Trophoblast cell (in vitro differentiated cells and primary cell): Measurements from ENCODE around the gene INCA1.

ENCODE experiments used
- DNase-seq, 2 donors: peaks; one replicate each; pipeline ENCODE4 v3.0.0-alpha.2; 2016
- H2AFZ ChIP-seq: 2 replicates; pipeline ENCODE4 v1.6.1; 2013; ENCODE audit warnings: low read length, moderate library complexity, mild to moderate bottlenecking; ENCODE audit not compliant: insufficient read depth, poor library complexity
- H2AK5ac ChIP-seq: 2 replicates; pipeline ENCODE4 v1.6.1; 2013; ENCODE audit warnings: mild to moderate bottlenecking, low read length
- H2BK120ac ChIP-seq: 2 replicates; pipeline ENCODE4 v1.6.1; 2013; ENCODE audit warnings: low read length, mild to moderate bottlenecking, moderate library complexity; ENCODE audit not compliant: insufficient read depth, poor library complexity
- H2BK12ac ChIP-seq: 2 replicates; pipeline ENCODE4 v1.6.1; 2013; ENCODE audit warnings: mild to moderate bottlenecking, low read length, moderate library complexity
- H2BK5ac ChIP-seq: 2 replicates; pipeline ENCODE4 v1.6.1; 2013; ENCODE audit warnings: low read length, low read depth, moderate library complexity, mild to moderate bottlenecking; ENCODE audit not compliant: poor library complexity
- H3K14ac ChIP-seq: 2 replicates; pipeline ENCODE4 v1.6.1; 2013; ENCODE audit warnings: mild to moderate bottlenecking, low read length
- H3K18ac ChIP-seq: 2 replicates; pipeline ENCODE4 v1.6.1; 2013; ENCODE audit warnings: mild to moderate bottlenecking, low read length
- H3K23ac ChIP-seq: 2 replicates; pipeline ENCODE4 v1.6.1; 2013; ENCODE audit warnings: low read length
- H3K27ac ChIP-seq: 2 replicates; pipeline ENCODE4 v1.5.1; 2013; ENCODE audit warnings: low read depth, mild to moderate bottlenecking, inconsistent platforms, low read length, moderate library complexity
- H3K27me3 ChIP-seq: 2 replicates; pipeline ENCODE4 v1.6.1; 2013; ENCODE audit warnings: inconsistent platforms, mild to moderate bottlenecking, low read length, moderate library complexity; ENCODE audit not compliant: insufficient read depth
- H3K36me3 ChIP-seq, 2 experiments: 1 replicate in 1 of 2; 2 replicates in 1 of 2; pipeline ENCODE4 v1.6.1; 2013; ENCODE audit warnings: low read length in 2 of 2, mild to moderate bottlenecking in 2 of 2, moderate library complexity in 1 of 2; ENCODE audit not compliant: insufficient read depth in 2 of 2, control insufficient read depth in 1 of 2
- H3K4ac ChIP-seq: 2 replicates; pipeline ENCODE4 v1.6.1; 2013; ENCODE audit warnings: low read depth, mild to moderate bottlenecking, low read length, moderate library complexity
- H3K4me1 ChIP-seq, 2 experiments: 1 replicate in 1 of 2; 2 replicates in 1 of 2; pipeline ENCODE4 v1.6.1; 2013; ENCODE audit warnings: low read length in 2 of 2, mild to moderate bottlenecking in 2 of 2, moderate library complexity in 1 of 2; ENCODE audit not compliant: insufficient read depth in 2 of 2, control insufficient read depth in 1 of 2
- H3K4me2 ChIP-seq: 2 replicates; pipeline ENCODE4 v1.6.1; 2013; ENCODE audit warnings: inconsistent platforms, mild to moderate bottlenecking, low read length, moderate library complexity
- H3K4me3 ChIP-seq: 2 replicates; pipeline ENCODE4 v1.5.1; 2013; ENCODE audit warnings: mild to moderate bottlenecking, low read depth, low read length, inconsistent platforms
- H3K79me1 ChIP-seq: one replicate; pipeline ENCODE4 v1.6.1; 2013; ENCODE audit warnings: low read length
- H3K79me2 ChIP-seq: 2 replicates; pipeline ENCODE4 v1.6.1; 2013; ENCODE audit warnings: low read length, mild to moderate bottlenecking; ENCODE audit not compliant: control insufficient read depth, insufficient read depth, poor library complexity
- H3K9ac ChIP-seq: 2 replicates; pipeline ENCODE4 v1.6.1; 2013; ENCODE audit warnings: mild to moderate bottlenecking, low read length
- H3K9me3 ChIP-seq: 2 replicates; pipeline ENCODE4 v1.6.1; 2013; ENCODE audit warnings: low read depth, mild to moderate bottlenecking, control low read depth, inconsistent platforms, low read length; ENCODE audit not compliant: insufficient read depth
- H4K12ac ChIP-seq: 2 replicates; pipeline ENCODE4 v1.6.1; 2013; ENCODE audit warnings: low read depth, mild to moderate bottlenecking, low read length, moderate library complexity
- H4K8ac ChIP-seq: 2 replicates; pipeline ENCODE4 v1.6.1; 2013; ENCODE audit warnings: low read depth, mild to moderate bottlenecking, low read length, moderate library complexity
- H4K91ac ChIP-seq: one replicate; pipeline ENCODE4 v1.6.1; 2013; ENCODE audit warnings: low read depth, mild to moderate bottlenecking, low read length, moderate library complexity
- WGBS: extraction: QIAGEN DNeasy Blood & Tissue Kit; methylation state at CpG from one replicate; pipeline ENCODE4 v1.1.7; 2013; ENCODE audit warnings: missing lambda C conversion rate; ENCODE audit not compliant: insufficient read length, insufficient coverage; ENCODE audit errors: extremely low coverage; 5-methylcytosine and 5-hydroxymethylcytosine counted together

The INCA1 gene

GRCh38 chr17:4980644-4981216, 16.6 kb downstream of the INCA1 start:
- Histone ChIP-seq H3K4me3 (no peak overlapping the region), H2AFZ (no peak overlapping the region), H3K27me3 (no peaks in the 10 kb centered on the region), H2BK12ac (no peak overlapping the region), H2AK5ac (no peak overlapping the region), H3K9ac (no peak overlapping the region), H3K4me2 (no peak overlapping the region), H3K79me1 (no peaks in the 10 kb centered on the region), H3K9me3 (no peaks in the 10 kb centered on the region), H3K14ac (no peak overlapping the region), H4K91ac (no peak overlapping the region), H2BK5ac (no peak overlapping the region), H3K4ac (no peak overlapping the region), H4K12ac (no peak overlapping the region), H3K27ac (no peak overlapping the region), H3K79me2 (no peaks in the 10 kb centered on the region), H3K36me3 (peaks cover 43 to 44% of the 10 kb centered on the region in 2 experiments), H3K4me1 (no peaks in the 10 kb centered on the region), H2BK120ac (no peak overlapping the region), H3K18ac (no peak overlapping the region), H4K8ac (no peak overlapping the region), H3K23ac (no peak overlapping the region)
- DNase-seq: peak in 1 of 2 donors; percentile 72
- no CpG with 5 or more reads among the region's 6 CpGs for WGBS

- no peak overlapping the region for H3K23ac ChIP-seq
- no peak overlapping the region for H2AK5ac ChIP-seq
- no peak overlapping the region for H3K18ac ChIP-seq
- H3K4me2 ChIP-seq: no peak overlapping the region
- no peak overlapping the region for H4K12ac ChIP-seq
- no peaks in the 10 kb centered on the region for H3K4me1 ChIP-seq
- no peak overlapping the region for H4K91ac ChIP-seq
- no peak overlapping the region for H2AFZ ChIP-seq
- H3K4ac ChIP-seq: no peak overlapping the region
- H2BK12ac ChIP-seq: no peak overlapping the region
- H3K27ac ChIP-seq: no peak overlapping the region
- no peak overlapping the region for H4K8ac ChIP-seq
- H3K9ac ChIP-seq: no peak overlapping the region
- no peaks in the 10 kb centered on the region for H3K79me1 ChIP-seq
- no peak overlapping the region for H2BK5ac ChIP-seq
- peaks cover 44 to 48% of the 10 kb centered on the region in 2 experiments for H3K36me3 ChIP-seq
- DNase-seq: peak in 1 of 2 donors; percentile 3
- no peaks in the 10 kb centered on the region for H3K79me2 ChIP-seq
- H2BK120ac ChIP-seq: no peak overlapping the region
- no peaks in the 10 kb centered on the region for H3K27me3 ChIP-seq
- H3K9me3 ChIP-seq: no peaks in the 10 kb centered on the region
- H3K14ac ChIP-seq: no peak overlapping the region
- no peak overlapping the region for H3K4me3 ChIP-seq
Measured at GRCh38 chr17:4978726-4979125, 18.6 kb downstream of the INCA1 start.

- WGBS: no CpG with 5 or more reads among the region's 9 CpGs
- DNase-seq: no peak
Measured at GRCh38 chr17:4974115-4974670, 23.1 kb downstream of the INCA1 start.

GRCh38 chr17:4973256-4974114, 23.8 kb downstream of the INCA1 start:
- peaks cover 10% of the 10 kb centered on the region for H3K79me1 ChIP-seq
- H3K9me3 ChIP-seq: no peaks in the 10 kb centered on the region
- H3K4me2 ChIP-seq: no peak overlapping the region
- no peak for DNase-seq
- H3K4ac ChIP-seq: no peak overlapping the region
- H3K4me3 ChIP-seq: no peak overlapping the region
- peaks cover 15 to 16% of the 10 kb centered on the region in 2 experiments for H3K4me1 ChIP-seq
- no peak overlapping the region for H2BK12ac ChIP-seq
- WGBS: no CpG with 5 or more reads among the region's 10 CpGs
- H4K8ac ChIP-seq: no peak overlapping the region
- no peak overlapping the region for H2BK5ac ChIP-seq
- no peak overlapping the region for H2BK120ac ChIP-seq
- H3K9ac ChIP-seq: no peak overlapping the region
- H2AK5ac ChIP-seq: no peak overlapping the region
- H4K91ac ChIP-seq: no peak overlapping the region
- no peak overlapping the region for H2AFZ ChIP-seq
- no peak overlapping the region for H3K14ac ChIP-seq
- H4K12ac ChIP-seq: no peak overlapping the region
- H3K27me3 ChIP-seq: no peaks in the 10 kb centered on the region
- no peak overlapping the region for H3K18ac ChIP-seq
- peaks cover 10% of the 10 kb centered on the region for H3K79me2 ChIP-seq
- H3K36me3 ChIP-seq: peaks cover 40 to 41% of the 10 kb centered on the region in 2 experiments
- H3K27ac ChIP-seq: no peak overlapping the region
- no peak overlapping the region for H3K23ac ChIP-seq

More at GRCh38 chr17:4974115-4974670, 23.1 kb downstream of the INCA1 start:
- peaks cover 43 to 45% of the 10 kb centered on the region in 2 experiments for H3K36me3 ChIP-seq
- H3K4me1 ChIP-seq: peaks cover 10% of the 10 kb centered on the region in 2 experiments
- H2BK120ac ChIP-seq: no peak overlapping the region
- H3K23ac ChIP-seq: no peak overlapping the region
- H4K12ac ChIP-seq: no peak overlapping the region
- no peak overlapping the region for H3K14ac ChIP-seq
- no peaks in the 10 kb centered on the region for H3K27me3 ChIP-seq
- H4K8ac ChIP-seq: no peak overlapping the region
- no peak overlapping the region for H4K91ac ChIP-seq
- H3K9ac ChIP-seq: no peak overlapping the region
- H3K18ac ChIP-seq: no peak overlapping the region
- H3K4me2 ChIP-seq: no peak overlapping the region
- peaks cover 3% of the 10 kb centered on the region for H3K79me2 ChIP-seq
- no peak overlapping the region for H2BK5ac ChIP-seq
- no peak overlapping the region for H3K4ac ChIP-seq
- no peak overlapping the region for H2AFZ ChIP-seq
- no peaks in the 10 kb centered on the region for H3K9me3 ChIP-seq
- H2BK12ac ChIP-seq: no peak overlapping the region
- no peak overlapping the region for H3K27ac ChIP-seq
- H3K79me1 ChIP-seq: peaks cover 4% of the 10 kb centered on the region
- H2AK5ac ChIP-seq: no peak overlapping the region
- H3K4me3 ChIP-seq: no peak overlapping the region
